ENCODE results near the gene NRXN3.

NRXN3 gene

DNA sequence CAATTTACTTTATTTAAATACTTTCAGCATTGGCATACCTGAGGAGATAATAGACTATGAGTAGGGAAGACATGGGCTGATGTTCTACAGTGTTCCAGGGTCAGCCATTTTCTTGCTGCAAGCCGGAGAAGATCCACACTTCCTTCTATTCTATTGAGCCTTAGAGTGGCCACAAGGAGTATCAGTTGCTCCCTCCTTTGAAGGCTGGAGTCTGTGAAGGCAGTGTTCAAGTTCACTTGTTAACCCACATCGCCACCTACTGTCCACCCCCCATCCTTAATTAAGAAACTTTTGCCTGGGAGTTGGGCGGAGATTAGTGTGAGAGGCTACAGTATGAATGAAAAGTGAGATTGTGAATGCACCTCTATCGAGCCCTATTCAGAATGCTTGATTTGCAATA lies 666.6 kb downstream of the NRXN3 start:
- Histone ChIP-seq H3K27me3 (no peaks in the 10 kb centered on the region), H3K27ac (no peak overlapping the region), H3K4me1 (no peaks in the 10 kb centered on the region), H3K9me3 (no peaks in the 10 kb centered on the region), H3K36me3 (no peaks in the 10 kb centered on the region), H3K4me3 (no peak overlapping the region), H4K20me1 (no peaks in the 10 kb centered on the region), H3K4me2 (no peak overlapping the region), H3K9ac (no peak overlapping the region)
- no peak for TF ChIP-seq Cebpa-rat (IDR thresholded peaks at IDR 0.05)

- H3K27me3 ChIP-seq = no peaks in the 10 kb centered on the region
- no peak for TF ChIP-seq Cebpa-rat (IDR thresholded peaks at IDR 0.05)
- no peaks in the 10 kb centered on the region for H4K20me1 ChIP-seq
- no peaks in the 10 kb centered on the region for H3K9me3 ChIP-seq
- no peak overlapping the region for H3K4me2 ChIP-seq
- no peaks in the 10 kb centered on the region for H3K36me3 ChIP-seq
- H3K9ac ChIP-seq = no peak overlapping the region
- H3K4me1 ChIP-seq = no peaks in the 10 kb centered on the region
- no peak overlapping the region for H3K27ac ChIP-seq
- no peak overlapping the region for H3K4me3 ChIP-seq
These were observed 668.8 kb downstream of the NRXN3 start for GRCh38 chr14:78838959-78839358.

DNA sequence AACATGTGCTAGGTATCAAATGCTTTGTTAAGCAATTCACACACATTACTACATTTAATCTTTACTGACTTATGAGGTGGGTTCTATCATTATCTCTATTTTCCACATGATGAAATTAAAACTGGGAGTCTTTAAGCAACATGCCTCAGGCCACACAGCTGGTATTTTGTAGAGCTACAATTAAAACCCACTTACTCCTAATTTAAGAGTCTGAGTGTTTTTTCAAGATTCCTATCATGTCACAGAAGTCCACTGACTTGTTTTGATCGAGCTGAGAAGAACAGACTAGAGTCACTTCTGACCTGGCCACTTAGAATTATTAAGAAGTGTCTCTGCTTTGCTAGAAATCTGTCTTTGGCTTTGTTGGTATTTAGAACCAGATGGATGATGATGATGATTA lies 670.7 kb downstream of the NRXN3 start:
- no peak overlapping the region for H3K9ac ChIP-seq
- no peak overlapping the region for H3K27ac ChIP-seq
- no peak for TF ChIP-seq Cebpa-rat (IDR thresholded peaks at IDR 0.05)
- H3K4me3 ChIP-seq = no peak overlapping the region
- H3K9me3 ChIP-seq = no peaks in the 10 kb centered on the region
- no peaks in the 10 kb centered on the region for H4K20me1 ChIP-seq
- no peaks in the 10 kb centered on the region for H3K4me1 ChIP-seq
- H3K4me2 ChIP-seq = no peak overlapping the region
- H3K36me3 ChIP-seq = no peaks in the 10 kb centered on the region
- no peaks in the 10 kb centered on the region for H3K27me3 ChIP-seq

DNA sequence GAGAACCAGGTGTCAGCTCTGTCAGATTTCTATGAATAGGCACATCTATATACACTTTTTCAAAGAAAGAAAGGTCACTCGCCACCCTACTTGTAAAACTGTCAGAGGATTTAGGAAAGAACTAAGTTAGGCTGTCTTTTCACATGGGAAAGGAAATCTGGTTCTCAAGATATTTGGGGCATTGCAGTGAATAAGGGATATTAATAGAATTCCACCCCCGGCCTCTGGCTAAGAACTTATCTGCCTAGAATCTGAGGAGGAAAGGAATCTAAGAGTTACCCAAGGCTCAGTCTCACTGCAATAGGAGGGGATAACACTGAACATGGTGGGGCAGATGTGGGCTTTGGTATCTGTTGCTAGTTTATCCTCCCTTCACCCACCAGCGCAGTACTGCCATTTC lies 677.6 kb downstream of the NRXN3 start:
- H3K4me3 ChIP-seq = no peak overlapping the region
- no peaks in the 10 kb centered on the region for H3K27me3 ChIP-seq
- no peaks in the 10 kb centered on the region for H4K20me1 ChIP-seq
- no peak overlapping the region for H3K4me2 ChIP-seq
- no peak overlapping the region for H3K9ac ChIP-seq
- no peaks in the 10 kb centered on the region for H3K4me1 ChIP-seq
- TF ChIP-seq Cebpa-rat (IDR thresholded peaks at IDR 0.05) = no peak
- no peaks in the 10 kb centered on the region for H3K36me3 ChIP-seq
- no peak overlapping the region for H3K27ac ChIP-seq
- no peaks in the 10 kb centered on the region for H3K9me3 ChIP-seq

GRCh38 chr14:78848234-78848820 lies 678.2 kb downstream of the NRXN3 start:
- no peaks in the 10 kb centered on the region for H3K4me1 ChIP-seq

GRCh38 chr14:78849952-78850351 lies 679.8 kb downstream of the NRXN3 start:
- H3K9ac ChIP-seq = no peak overlapping the region
- H3K36me3 ChIP-seq = no peaks in the 10 kb centered on the region
- H4K20me1 ChIP-seq = no peaks in the 10 kb centered on the region
- H3K9me3 ChIP-seq = no peaks in the 10 kb centered on the region
- no peak overlapping the region for H3K4me3 ChIP-seq
- H3K4me1 ChIP-seq = no peaks in the 10 kb centered on the region
- H3K27ac ChIP-seq = no peak overlapping the region
- no peak overlapping the region for H3K4me2 ChIP-seq
- H3K27me3 ChIP-seq = no peaks in the 10 kb centered on the region
- no peak for TF ChIP-seq Cebpa-rat (IDR thresholded peaks at IDR 0.05)

More at GRCh38 chr14:78848234-78848820, 678.2 kb downstream of the NRXN3 start:
- Histone ChIP-seq H3K4me2 (no peak overlapping the region), H3K27ac (no peak overlapping the region), H3K27me3 (no peaks in the 10 kb centered on the region), H3K9ac (no peak overlapping the region), H3K4me3 (no peak overlapping the region), H3K9me3 (no peaks in the 10 kb centered on the region), H3K36me3 (no peaks in the 10 kb centered on the region), H4K20me1 (no peaks in the 10 kb centered on the region)
- no peak for TF ChIP-seq Cebpa-rat (IDR thresholded peaks at IDR 0.05)

DNA sequence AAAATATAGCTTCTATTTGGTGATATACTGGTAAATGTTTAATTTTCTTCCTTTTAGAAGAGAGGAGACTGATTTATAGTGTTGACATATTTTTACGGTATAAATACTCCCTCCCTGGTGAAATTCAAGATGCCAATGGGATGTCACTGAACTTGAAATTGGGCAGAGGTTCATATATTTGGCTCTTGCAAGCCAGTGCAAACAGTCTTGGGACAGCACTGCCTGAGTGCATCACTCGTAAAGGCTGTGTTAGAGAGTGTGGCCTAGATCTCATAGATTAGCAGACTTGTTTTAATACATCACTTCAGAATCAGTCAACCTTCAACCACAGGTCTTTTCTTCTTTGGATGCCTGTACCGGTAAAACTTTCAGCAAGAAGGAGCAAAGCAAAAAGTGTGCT lies 681.0 kb downstream of the NRXN3 start:
- H3K27me3 ChIP-seq = no peaks in the 10 kb centered on the region
- TF ChIP-seq Cebpa-rat (IDR thresholded peaks at IDR 0.05) = no peak

GRCh38 chr14:78852040-78852439 lies 681.9 kb downstream of the NRXN3 start:
- H4K20me1 ChIP-seq = no peaks in the 10 kb centered on the region
- no peak for TF ChIP-seq Cebpa-rat (IDR thresholded peaks at IDR 0.05)

More for the DNA sequence above, 681.0 kb downstream of the NRXN3 start:
- no peaks in the 10 kb centered on the region for H3K9me3 ChIP-seq
- no peak overlapping the region for H3K4me2 ChIP-seq
- no peaks in the 10 kb centered on the region for H3K4me1 ChIP-seq
- no peak overlapping the region for H3K27ac ChIP-seq
- no peak overlapping the region for H3K4me3 ChIP-seq
- no peak overlapping the region for H3K9ac ChIP-seq
- H3K36me3 ChIP-seq = no peaks in the 10 kb centered on the region
- no peaks in the 10 kb centered on the region for H4K20me1 ChIP-seq

DNA sequence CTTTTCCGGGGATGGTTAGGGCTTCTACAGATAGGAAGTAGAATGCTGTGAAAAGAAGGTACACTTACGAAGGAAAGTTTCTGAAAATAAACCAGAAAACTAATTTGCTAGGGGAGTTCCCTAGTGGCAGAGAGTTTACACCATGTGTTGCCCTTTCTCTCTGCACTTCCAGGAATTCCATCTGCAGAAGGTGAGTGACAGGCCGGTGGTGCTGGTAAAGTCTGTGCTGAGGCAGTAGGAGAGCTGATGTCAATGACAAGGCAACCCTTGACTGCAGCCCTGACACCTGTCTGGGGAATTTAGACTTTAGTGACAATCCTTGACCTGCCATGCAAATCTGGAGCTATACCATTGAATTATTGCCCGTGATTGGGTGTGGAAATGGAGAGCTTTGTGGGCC lies 687.8 kb downstream of the NRXN3 start:
- no peak for TF ChIP-seq Cebpa-rat (IDR thresholded peaks at IDR 0.05)
- no peak overlapping the region for H3K9ac ChIP-seq
- H3K4me1 ChIP-seq = no peaks in the 10 kb centered on the region
- H4K20me1 ChIP-seq = no peaks in the 10 kb centered on the region
- H3K4me2 ChIP-seq = no peak overlapping the region
- no peak overlapping the region for H3K27ac ChIP-seq
- H3K36me3 ChIP-seq = no peaks in the 10 kb centered on the region
- no peaks in the 10 kb centered on the region for H3K27me3 ChIP-seq
- no peaks in the 10 kb centered on the region for H3K9me3 ChIP-seq
- H3K4me3 ChIP-seq = no peak overlapping the region

More at GRCh38 chr14:78852040-78852439, 681.9 kb downstream of the NRXN3 start:
- Histone ChIP-seq H3K9ac (no peak overlapping the region), H3K27me3 (no peaks in the 10 kb centered on the region), H3K4me3 (no peak overlapping the region), H3K4me2 (no peak overlapping the region), H3K27ac (no peak overlapping the region), H3K4me1 (no peaks in the 10 kb centered on the region), H3K9me3 (no peaks in the 10 kb centered on the region), H3K36me3 (no peaks in the 10 kb centered on the region)

GRCh38 chr14:78863143-78863542 lies 693.0 kb downstream of the NRXN3 start:
- no peaks in the 10 kb centered on the region for H3K4me1 ChIP-seq
- no peak overlapping the region for H3K9ac ChIP-seq
- no peaks in the 10 kb centered on the region for H3K9me3 ChIP-seq
- no peak overlapping the region for H3K4me2 ChIP-seq
- H3K4me3 ChIP-seq = no peak overlapping the region
- no peak for TF ChIP-seq Cebpa-rat (IDR thresholded peaks at IDR 0.05)
- no peaks in the 10 kb centered on the region for H3K27me3 ChIP-seq
- no peaks in the 10 kb centered on the region for H4K20me1 ChIP-seq
- no peaks in the 10 kb centered on the region for H3K36me3 ChIP-seq
- no peak overlapping the region for H3K27ac ChIP-seq

GRCh38 chr14:78872837-78873236 lies 702.7 kb downstream of the NRXN3 start:
- Histone ChIP-seq H3K9me3 (no peaks in the 10 kb centered on the region), H3K4me2 (peak overlapping the region; percentile 52), H3K4me3 (no peak overlapping the region), H3K27me3 (no peaks in the 10 kb centered on the region), H3K4me1 (peaks cover 23% of the 10 kb centered on the region), H3K36me3 (no peaks in the 10 kb centered on the region), H4K20me1 (no peaks in the 10 kb centered on the region), H3K27ac (no peak overlapping the region), H3K9ac (no peak overlapping the region)
- TF ChIP-seq Cebpa-rat (IDR thresholded peaks at IDR 0.05) = no peak

All from BLaER1 (cell line).